BE2C (cell line): Measurements from ENCODE around the gene ALK.

Experiments used
- DNase-seq: peaks from one replicate; pipeline ENCODE4 v3.0.0-alpha.2; 2020
- H3K27me3 ChIP-seq: fragments of 250-450 bp; sonication (Bioruptor Pico); 2 replicates; pipeline ENCODE4 v1.5.1; 2020; ENCODE audit warnings: mild to moderate bottlenecking
- H3K36me3 ChIP-seq: fragments of 250-450 bp; sonication (Bioruptor Pico); 2 replicates; pipeline ENCODE4 v1.5.1; 2020; ENCODE audit warnings: mild to moderate bottlenecking
- H3K4me1 ChIP-seq: fragments of 250-450 bp; sonication (Bioruptor Pico); 2 replicates; pipeline ENCODE4 v1.5.1; 2020
- H3K4me3 ChIP-seq: 2 replicates; pipeline ENCODE4 v1.5.1; 2011; ENCODE audit warnings: low read depth, low read length
- H3K9me3 ChIP-seq: fragments of 250-450 bp; sonication (Bioruptor Pico); 2 replicates; pipeline ENCODE4 v1.5.1; 2020
- CTCF ChIP-seq: IDR thresholded peaks from 2 replicates; pipeline ENCODE4 v1.5.1; 2012; ENCODE audit warnings: mild to moderate bottlenecking, low read depth, low read length

Gene ALK

GRCh38 chr2:29276151-29276550 is 645.2 kb downstream of the ALK start:
- Histone ChIP-seq H3K36me3 (no peaks in the 10 kb centered on the region), H3K9me3 (no peaks in the 10 kb centered on the region), H3K27me3 (no peaks in the 10 kb centered on the region), H3K4me3 (no peak overlapping the region), H3K4me1 (peaks cover 29% of the 10 kb centered on the region)
- no peak for DNase-seq
- TF ChIP-seq CTCF: no peak

GRCh38 chr2:29275186-29275585 is 646.2 kb downstream of the ALK start:
- Histone ChIP-seq H3K27me3 (no peaks in the 10 kb centered on the region), H3K4me1 (peaks cover 26% of the 10 kb centered on the region), H3K4me3 (no peak overlapping the region), H3K36me3 (no peaks in the 10 kb centered on the region), H3K9me3 (no peaks in the 10 kb centered on the region)
- no peak for TF ChIP-seq CTCF
- no peak for DNase-seq

GRCh38 chr2:29273685-29274611 is 647.4 kb downstream of the ALK start:
- peaks cover 31% of the 10 kb centered on the region for H3K4me1 ChIP-seq

GRCh38 chr2:29273004-29273684 is 648.2 kb downstream of the ALK start:
- no peak overlapping the region for H3K4me3 ChIP-seq
- H3K36me3 ChIP-seq: no peaks in the 10 kb centered on the region
- H3K27me3 ChIP-seq: no peaks in the 10 kb centered on the region
- no peak for TF ChIP-seq CTCF
- H3K9me3 ChIP-seq: no peaks in the 10 kb centered on the region
- no peak for DNase-seq
- H3K4me1 ChIP-seq: peaks cover 34% of the 10 kb centered on the region

More at GRCh38 chr2:29273685-29274611, 647.4 kb downstream of the ALK start:
- no peaks in the 10 kb centered on the region for H3K36me3 ChIP-seq
- peak; percentile 43 for DNase-seq
- TF ChIP-seq CTCF: no peak
- H3K4me3 ChIP-seq: no peak overlapping the region
- H3K9me3 ChIP-seq: no peaks in the 10 kb centered on the region
- H3K27me3 ChIP-seq: no peaks in the 10 kb centered on the region

- Histone ChIP-seq H3K27me3 (no peaks in the 10 kb centered on the region), H3K4me1 (peaks cover 38% of the 10 kb centered on the region), H3K36me3 (no peaks in the 10 kb centered on the region), H3K9me3 (no peaks in the 10 kb centered on the region), H3K4me3 (no peak overlapping the region)
- TF ChIP-seq CTCF: no peak
- DNase-seq: no peak
Measured at GRCh38 chr2:29272311-29272710, 649.1 kb downstream of the ALK start.

- Histone ChIP-seq H3K4me3 (no peak overlapping the region), H3K36me3 (no peaks in the 10 kb centered on the region), H3K9me3 (no peaks in the 10 kb centered on the region), H3K27me3 (no peaks in the 10 kb centered on the region), H3K4me1 (peaks cover 42% of the 10 kb centered on the region)
- no peak for TF ChIP-seq CTCF
- DNase-seq: no peak
Measured at GRCh38 chr2:29270701-29271121, 650.7 kb downstream of the ALK start.
